K562 (cell line): ENCODE results near the gene HSF4. TPM values are rescaled to one million over a fixed set of nuclear protein-coding genes. Genes with fewer than 3 reads are reported as not detected.
A peak's percentile ranks its signal among the peaks of the same experiment; 100 is the strongest.

Experiments used
- ARHGAP35 ChIP-seq: fragments of 450-650 bp; IDR thresholded peaks from 2 replicates; pipeline ENCODE4 v1.6.1; 2018; ENCODE audit not compliant: partially characterized antibody
- ATF1 ChIP-seq, 2 experiments: fragments of 450-650 bp in 1 of 2; IDR thresholded peaks; 2 replicates each; pipeline ENCODE4 v1.6.1; 2016; ENCODE audit warnings: missing compliant biosample characterization in 1 of 2, missing genetic modification characterization in 1 of 2
- CCNT2 ChIP-seq: IDR thresholded peaks from 2 replicates; pipeline ENCODE4 v1.6.1; 2011; ENCODE audit warnings: borderline replicate concordance, low read depth, mild to moderate bottlenecking, moderate library complexity, mixed read lengths, low read length; ENCODE audit not compliant: insufficient read length; ENCODE audit errors: extremely low read depth
- NFIC ChIP-seq: fragments of 450-650 bp; IDR thresholded peaks from 2 replicates; pipeline ENCODE4 v1.6.1; 2017; ENCODE audit warnings: mild to moderate bottlenecking, inconsistent platforms
- PHF8 ChIP-seq: fragments of 200-600 bp; sonication (generic); IDR thresholded peaks from 2 replicates; pipeline ENCODE4 v1.6.1; 2012; ENCODE audit warnings: mixed run types, mild to moderate bottlenecking, inconsistent platforms, low read length, moderate library complexity, borderline replicate concordance
- POLR2G ChIP-seq: fragments of 200-400 bp; formaldehyde crosslinking; IDR thresholded peaks from 2 replicates; pipeline ENCODE4 v1.6.1; 2017; ENCODE audit warnings: low read depth, mild to moderate bottlenecking, antibody characterized with exemption, low read length, moderate library complexity
- RBBP5 ChIP-seq: fragments of 200-600 bp; sonication (generic); IDR thresholded peaks from 2 replicates; pipeline ENCODE4 v1.6.1; 2012; ENCODE audit warnings: borderline replicate concordance, mild to moderate bottlenecking, low read length, control low read depth, inconsistent platforms; ENCODE audit not compliant: insufficient read depth, poor library complexity, severe bottlenecking
- RFX1 ChIP-seq: fragments of 450-650 bp; IDR thresholded peaks from 2 replicates; pipeline ENCODE4 v1.6.1; 2016; ENCODE audit warnings: mild to moderate bottlenecking, moderate library complexity
- SP1 ChIP-seq: sonication (generic); formaldehyde crosslinking; IDR thresholded peaks from 2 replicates; pipeline ENCODE4 v1.8.1; 2022; ENCODE audit warnings: mild to moderate bottlenecking, missing genetic modification reagents
- SREBF2 ChIP-seq: sonication (generic); formaldehyde crosslinking; IDR thresholded peaks from 2 replicates; pipeline ENCODE4 v1.4.0; 2020; ENCODE audit warnings: mild to moderate bottlenecking, missing genetic modification reagents
- SRF ChIP-seq, 2 experiments: fragments of 250-450, 450-650 bp in 1 of 2; sonication (Bioruptor Pico) in 1 of 2; sonication (generic) in 1 of 2; formaldehyde crosslinking; IDR thresholded peaks; 2 replicates each; pipeline versions ENCODE4 v1.5.0 to v1.5.1; 2020 to 2022; ENCODE audit warnings: mild to moderate bottlenecking in 1 of 2, missing genetic modification reagents in 1 of 2
- TEAD2 ChIP-seq: fragments of 450-650 bp; IDR thresholded peaks from 2 replicates; pipeline ENCODE4 v1.6.1; 2016; ENCODE audit warnings: missing genetic modification characterization, control low read depth, missing compliant biosample characterization
- ZNF143 ChIP-seq: sonication (generic); formaldehyde crosslinking; IDR thresholded peaks from 2 replicates; pipeline ENCODE4 v1.9.0; 2022; ENCODE audit warnings: mild to moderate bottlenecking, missing genetic modification reagents
- ZNF224 ChIP-seq: sonication (generic); formaldehyde crosslinking; IDR thresholded peaks from 2 replicates; pipeline ENCODE4 v1.8.0; 2022; ENCODE audit warnings: mild to moderate bottlenecking, missing genetic modification reagents
- ZNF384 ChIP-seq: IDR thresholded peaks from 2 replicates; pipeline ENCODE4 v1.6.1; 2012; ENCODE audit warnings: low read depth, low read length, improper control_type of control experiment
- ZNF584 ChIP-seq: fragments of 200-800 bp; sonication (Bioruptor generic); IDR thresholded peaks from 2 replicates; pipeline ENCODE4 v1.6.1; 2016; ENCODE audit warnings: low read depth, mild to moderate bottlenecking, missing genetic modification characterization, missing compliant biosample characterization
- ZNF586 ChIP-seq: fragments of 450-650 bp; formaldehyde crosslinking; conservative IDR thresholded peaks from 2 replicates; pipeline ENCODE4 v1.4.0; 2020; ENCODE audit warnings: mild to moderate bottlenecking, moderate library complexity
- ZZZ3 ChIP-seq: fragments of 450-650 bp; IDR thresholded peaks from 2 replicates; pipeline ENCODE4 v1.6.1; 2016; ENCODE audit warnings: antibody characterized with exemption, mild to moderate bottlenecking, moderate library complexity
- polyA plus RNA-seq, 8 experiments: library from polyadenylated mRNA; depleted of rRNA in 4 of 8; stranded (reverse) in 5 of 8; unstranded in 3 of 8; fragments of >200 nt; fragmentation: Nextera tagmentation in 2 of 8; fragmentation: Illumina TruSeq in 1 of 8; extraction: Ambion mirVana in 2 of 8; extraction: Trizol in 1 of 8; gene quantifications; 2 replicates each; pipeline versions ENCODE4 v1.2.1 to v1.2.3, GENCODE V29; 2011 to 2014; ENCODE audit warnings: inconsistent platforms in 1 of 8, missing spikeins in 1 of 8
- total RNA-seq, 7 experiments: library from RNA; depleted of rRNA in 6 of 7; stranded (reverse); fragments of >200 nt in 6 of 7; fragmentation: Illumina TruSeq in 2 of 7; extraction: Trizol in 2 of 7; gene quantifications; 2 replicates each; pipeline versions ENCODE4 v1.2.1 to v1.2.3, GENCODE V29; 2011 to 2021; ENCODE audit warnings: low replicate concordance in 1 of 7
- TF ChIP-seq, protein P1 (sequence below): sonication (generic); formaldehyde crosslinking; IDR thresholded peaks from 2 replicates; pipeline ENCODE4 v1.8.0; 2022; ENCODE audit warnings: missing genetic modification reagents, mild to moderate bottlenecking, moderate library complexity, borderline replicate concordance
- TF ChIP-seq, protein P2 (sequence below): fragments of 450-650 bp; IDR thresholded peaks from 2 replicates; pipeline ENCODE4 v1.7.0; 2016; ENCODE audit warnings: borderline replicate concordance
- TF ChIP-seq, protein P3 (sequence below), 2 experiments: fragments of 200-800 bp in 1 of 2; sonication (Bioruptor generic) in 1 of 2; sonication (generic) in 1 of 2; formaldehyde crosslinking in 1 of 2; IDR thresholded peaks in 1 of 2; conservative IDR thresholded peaks in 1 of 2; 2 replicates each; pipeline versions ENCODE4 v1.5.0 to v1.6.1; 2016 to 2020; ENCODE audit warnings: missing compliant biosample characterization in 1 of 2, missing genetic modification characterization in 1 of 2, missing genetic modification reagents in 1 of 2
- TF ChIP-seq, protein P4 (sequence below): sonication (generic); formaldehyde crosslinking; IDR thresholded peaks from 2 replicates; pipeline ENCODE4 v1.8.0; 2022; ENCODE audit warnings: mild to moderate bottlenecking, missing genetic modification reagents

HSF4 gene
- total and polyA plus RNA-seq, 9 of the 15 experiments (the other 6 are each of a cell fraction or from before 2014, with no cell fraction given), result 0.50 to 35.4 (median 8.8) TPM; not detected in 1

DNA sequence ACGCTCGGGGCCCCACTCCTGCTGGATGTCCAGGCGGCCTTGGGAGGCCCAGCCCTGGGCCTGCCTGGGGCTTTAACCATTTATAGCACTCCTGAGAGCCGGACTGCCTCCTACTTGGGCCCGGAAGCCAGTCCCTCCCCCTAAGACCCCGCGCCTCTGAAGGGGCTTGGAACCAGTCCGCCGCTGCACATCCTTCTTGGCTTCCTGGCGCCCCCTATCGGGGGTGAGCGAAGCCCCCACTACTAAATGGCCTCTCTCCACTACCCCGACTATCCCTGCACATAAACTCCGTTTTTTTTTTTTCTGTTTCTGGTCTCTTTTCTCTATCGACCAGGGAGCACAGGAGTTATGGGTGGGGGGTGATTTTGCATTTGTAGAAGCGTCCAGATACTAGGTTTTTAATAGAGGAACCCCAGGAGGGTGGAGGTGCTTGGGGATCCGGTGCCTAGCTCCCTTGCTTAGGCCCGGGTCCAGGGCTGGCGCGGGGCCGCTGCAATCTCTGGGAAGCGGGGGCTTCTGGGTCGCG is 5.2 kb downstream of the HSF4 start (continued):
- no peak for TF ChIP-seq RBBP5
- TF ChIP-seq ARHGAP35, result no peak
- no peak for TF ChIP-seq SP1
- TF ChIP-seq, protein P1, sequence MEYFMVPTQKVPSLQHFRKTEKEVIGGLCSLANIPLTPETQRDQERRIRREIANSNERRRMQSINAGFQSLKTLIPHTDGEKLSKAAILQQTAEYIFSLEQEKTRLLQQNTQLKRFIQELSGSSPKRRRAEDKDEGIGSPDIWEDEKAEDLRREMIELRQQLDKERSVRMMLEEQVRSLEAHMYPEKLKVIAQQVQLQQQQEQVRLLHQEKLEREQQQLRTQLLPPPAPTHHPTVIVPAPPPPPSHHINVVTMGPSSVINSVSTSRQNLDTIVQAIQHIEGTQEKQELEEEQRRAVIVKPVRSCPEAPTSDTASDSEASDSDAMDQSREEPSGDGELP, result no peak
- TF ChIP-seq PHF8, result no peak
- 0 out of 2 replicates have a peak, but pooled peaks have one; percentile 7 for TF ChIP-seq ZNF584
- TF ChIP-seq SRF (CRISPR knock-in tag; IDR thresholded peaks at IDR 0.05), result peak in 1 of 2 experiments; percentile 44; a peak in 1 of 4 replicates
- no peak for TF ChIP-seq TEAD2 (tag)
- TF ChIP-seq RFX1, result no peak
- TF ChIP-seq ZNF143 (CRISPR knock-in tag), result no peak
- TF ChIP-seq ZZZ3, result no peak
- TF ChIP-seq, protein P2, sequence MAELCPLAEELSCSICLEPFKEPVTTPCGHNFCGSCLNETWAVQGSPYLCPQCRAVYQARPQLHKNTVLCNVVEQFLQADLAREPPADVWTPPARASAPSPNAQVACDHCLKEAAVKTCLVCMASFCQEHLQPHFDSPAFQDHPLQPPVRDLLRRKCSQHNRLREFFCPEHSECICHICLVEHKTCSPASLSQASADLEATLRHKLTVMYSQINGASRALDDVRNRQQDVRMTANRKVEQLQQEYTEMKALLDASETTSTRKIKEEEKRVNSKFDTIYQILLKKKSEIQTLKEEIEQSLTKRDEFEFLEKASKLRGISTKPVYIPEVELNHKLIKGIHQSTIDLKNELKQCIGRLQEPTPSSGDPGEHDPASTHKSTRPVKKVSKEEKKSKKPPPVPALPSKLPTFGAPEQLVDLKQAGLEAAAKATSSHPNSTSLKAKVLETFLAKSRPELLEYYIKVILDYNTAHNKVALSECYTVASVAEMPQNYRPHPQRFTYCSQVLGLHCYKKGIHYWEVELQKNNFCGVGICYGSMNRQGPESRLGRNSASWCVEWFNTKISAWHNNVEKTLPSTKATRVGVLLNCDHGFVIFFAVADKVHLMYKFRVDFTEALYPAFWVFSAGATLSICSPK, result 0 out of 2 replicates have a peak, but pooled peaks have one; percentile 30
- no peak for TF ChIP-seq ATF1 (CRISPR knock-in tag; IDR thresholded peaks at IDR 0.05)
- 0 out of 2 replicates have a peak, but pooled peaks have one; percentile 30 for TF ChIP-seq ATF1 (tag; IDR thresholded peaks at IDR 0.05)
- TF ChIP-seq, protein P3, sequence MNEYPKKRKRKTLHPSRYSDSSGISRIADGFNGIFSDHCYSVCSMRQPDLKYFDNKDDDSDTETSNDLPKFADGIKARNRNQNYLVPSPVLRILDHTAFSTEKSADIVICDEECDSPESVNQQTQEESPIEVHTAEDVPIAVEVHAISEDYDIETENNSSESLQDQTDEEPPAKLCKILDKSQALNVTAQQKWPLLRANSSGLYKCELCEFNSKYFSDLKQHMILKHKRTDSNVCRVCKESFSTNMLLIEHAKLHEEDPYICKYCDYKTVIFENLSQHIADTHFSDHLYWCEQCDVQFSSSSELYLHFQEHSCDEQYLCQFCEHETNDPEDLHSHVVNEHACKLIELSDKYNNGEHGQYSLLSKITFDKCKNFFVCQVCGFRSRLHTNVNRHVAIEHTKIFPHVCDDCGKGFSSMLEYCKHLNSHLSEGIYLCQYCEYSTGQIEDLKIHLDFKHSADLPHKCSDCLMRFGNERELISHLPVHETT (CRISPR knock-in tag; conservative IDR thresholded peaks at IDR 0.05 in 1 of 2, IDR thresholded peaks at IDR 0.05 in 1 of 2), result no peak
- TF ChIP-seq ZNF586 (CRISPR knock-in tag), result no peak
- no peak for TF ChIP-seq ZNF224 (CRISPR knock-in tag)
- TF ChIP-seq SREBF2 (CRISPR knock-in tag), result no peak
- peak; percentile 16 for TF ChIP-seq CCNT2
- TF ChIP-seq POLR2G, result no peak
- peak; percentile 59; the same call in 1 of the 2 replicates for TF ChIP-seq ZNF384
- TF ChIP-seq, protein P4, sequence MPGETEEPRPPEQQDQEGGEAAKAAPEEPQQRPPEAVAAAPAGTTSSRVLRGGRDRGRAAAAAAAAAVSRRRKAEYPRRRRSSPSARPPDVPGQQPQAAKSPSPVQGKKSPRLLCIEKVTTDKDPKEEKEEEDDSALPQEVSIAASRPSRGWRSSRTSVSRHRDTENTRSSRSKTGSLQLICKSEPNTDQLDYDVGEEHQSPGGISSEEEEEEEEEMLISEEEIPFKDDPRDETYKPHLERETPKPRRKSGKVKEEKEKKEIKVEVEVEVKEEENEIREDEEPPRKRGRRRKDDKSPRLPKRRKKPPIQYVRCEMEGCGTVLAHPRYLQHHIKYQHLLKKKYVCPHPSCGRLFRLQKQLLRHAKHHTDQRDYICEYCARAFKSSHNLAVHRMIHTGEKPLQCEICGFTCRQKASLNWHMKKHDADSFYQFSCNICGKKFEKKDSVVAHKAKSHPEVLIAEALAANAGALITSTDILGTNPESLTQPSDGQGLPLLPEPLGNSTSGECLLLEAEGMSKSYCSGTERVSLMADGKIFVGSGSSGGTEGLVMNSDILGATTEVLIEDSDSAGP (CRISPR knock-in tag), result no peak
- no peak for TF ChIP-seq NFIC
